NCI-H446 treated with DMSO at 0.1 percent for 48 hours (cell line): ENCODE measurements around the gene RPS6KB2.

Source experiments
- DNase-seq: peaks from one replicate; lab custom pipeline; 2025; lab: John Stamatoyannopoulos, UW

RPS6KB2 gene

DNA sequence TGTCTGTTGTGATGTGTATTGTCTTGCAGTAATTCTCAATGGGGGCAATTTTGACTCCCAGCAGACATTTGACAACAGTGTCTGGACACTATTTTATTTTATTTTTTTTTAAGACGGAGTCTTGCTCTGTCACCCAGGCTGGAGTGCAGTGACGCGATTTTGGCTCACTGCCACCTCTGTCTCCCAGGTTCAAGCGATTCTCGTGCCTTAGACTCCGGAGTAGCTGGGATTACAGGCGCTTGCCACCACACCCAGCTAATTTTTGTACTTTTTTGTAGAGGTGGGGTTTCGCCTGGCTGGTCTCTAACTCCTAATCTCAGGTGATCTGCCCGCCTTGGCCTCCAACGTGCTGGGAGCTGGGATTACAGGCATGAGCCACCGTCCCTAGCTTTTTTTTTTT is 1.4 kb downstream of the RPS6KB2 start:
- no peak for DNase-seq

DNA sequence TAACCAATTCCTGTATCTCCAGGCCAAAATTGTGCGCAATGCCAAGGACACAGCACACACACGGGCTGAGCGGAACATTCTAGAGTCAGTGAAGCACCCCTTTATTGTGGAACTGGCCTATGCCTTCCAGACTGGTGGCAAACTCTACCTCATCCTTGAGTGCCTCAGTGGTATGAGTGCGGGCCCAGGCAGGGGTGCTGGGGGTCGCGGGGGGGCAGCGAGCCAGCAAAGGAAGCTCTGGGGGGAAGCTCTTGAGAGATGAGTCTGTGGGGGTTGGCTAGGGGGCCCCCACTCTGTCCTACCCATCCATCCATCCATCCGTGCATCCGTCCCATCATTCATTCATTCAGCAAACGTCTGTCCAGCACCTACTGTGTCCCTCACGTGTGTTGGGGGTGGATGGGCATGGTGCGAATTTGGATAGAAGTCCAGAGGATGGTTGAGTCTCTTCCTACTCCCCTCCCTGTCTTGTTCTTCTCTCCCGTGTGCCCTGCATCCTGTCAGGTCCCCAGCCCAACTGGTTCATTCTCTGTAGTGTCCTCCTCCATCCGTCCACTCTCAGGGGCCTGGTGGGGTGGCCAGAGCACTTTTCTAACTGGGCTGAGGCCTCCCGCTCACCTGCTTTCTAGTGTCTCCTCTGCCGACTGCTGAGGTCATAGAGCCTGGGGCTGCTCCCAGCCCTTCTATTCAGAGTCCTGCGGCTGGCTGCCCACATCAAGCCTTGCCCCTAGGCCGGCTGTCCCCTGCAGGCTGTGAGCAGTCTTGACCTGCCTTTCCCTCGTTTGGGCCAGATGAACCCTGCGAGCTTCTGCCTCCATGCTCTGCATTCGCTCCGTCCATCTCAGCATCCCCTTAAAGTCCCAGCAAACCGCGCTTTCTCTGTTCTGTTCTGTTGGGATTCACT is 3.3 kb downstream of the RPS6KB2 start:
- DNase-seq = no peak

DNA sequence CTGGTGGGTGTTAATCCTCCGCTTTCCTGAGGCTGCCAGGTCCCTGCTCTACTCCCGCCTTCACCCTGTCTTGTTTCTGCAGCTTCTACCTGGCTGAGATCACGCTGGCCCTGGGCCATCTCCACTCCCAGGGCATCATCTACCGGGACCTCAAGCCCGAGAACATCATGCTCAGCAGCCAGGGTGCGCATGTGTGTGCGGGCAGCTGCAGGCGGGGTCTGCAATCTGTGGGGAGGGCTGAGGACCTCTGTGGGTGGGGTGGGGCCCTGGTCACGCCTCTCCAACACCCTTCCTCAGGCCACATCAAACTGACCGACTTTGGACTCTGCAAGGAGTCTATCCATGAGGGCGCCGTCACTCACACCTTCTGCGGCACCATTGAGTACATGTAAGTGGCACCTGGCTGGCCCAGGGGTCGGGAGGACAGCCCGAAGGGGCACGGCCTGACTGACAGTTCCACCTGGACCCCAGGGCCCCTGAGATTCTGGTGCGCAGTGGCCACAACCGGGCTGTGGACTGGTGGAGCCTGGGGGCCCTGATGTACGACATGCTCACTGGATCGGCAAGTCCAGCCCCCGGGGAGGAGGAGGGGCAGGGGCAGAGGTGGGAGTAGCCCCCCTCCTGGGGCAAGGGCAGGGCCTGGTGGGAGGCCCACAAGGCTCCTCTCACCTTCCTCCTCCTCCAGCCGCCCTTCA is 4.5 kb downstream of the RPS6KB2 start:
- no peak for DNase-seq

DNA sequence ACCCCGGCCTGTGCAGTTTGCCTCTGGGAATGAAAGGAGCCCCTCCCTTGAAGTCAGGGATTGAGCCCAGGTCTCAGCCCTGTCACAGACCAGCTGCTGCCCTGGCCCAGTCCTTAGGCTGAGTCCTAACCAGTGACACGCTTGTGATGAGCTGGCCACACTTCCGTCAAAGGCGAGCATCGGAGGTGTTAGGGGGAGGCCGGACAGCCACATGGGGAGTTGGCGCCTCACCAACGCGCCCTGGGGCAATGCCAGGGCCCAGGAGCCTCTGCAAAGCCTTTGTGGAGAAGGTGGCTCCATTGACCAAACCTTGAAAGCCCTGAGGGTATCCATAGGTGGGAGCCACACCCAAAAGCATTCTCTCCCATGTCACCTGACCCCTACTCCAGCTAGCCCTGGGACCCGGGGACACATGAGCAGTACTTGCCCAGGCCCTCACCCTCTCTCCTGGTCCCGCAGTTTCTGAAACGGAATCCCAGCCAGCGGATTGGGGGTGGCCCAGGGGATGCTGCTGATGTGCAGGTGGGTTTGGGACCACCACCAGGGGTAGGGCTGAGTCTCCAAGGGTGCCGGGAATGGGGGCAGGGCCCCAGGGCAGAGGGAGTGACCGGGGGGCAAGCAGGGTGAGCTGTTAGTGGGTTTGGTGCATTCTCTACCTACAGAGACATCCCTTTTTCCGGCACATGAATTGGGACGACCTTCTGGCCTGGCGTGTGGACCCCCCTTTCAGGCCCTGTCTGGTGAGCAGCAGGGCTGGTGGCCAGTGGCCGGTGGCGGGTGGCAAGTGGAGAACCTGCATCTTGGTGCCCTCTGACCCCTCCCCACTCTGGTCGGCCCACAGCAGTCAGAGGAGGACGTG is 5.5 kb downstream of the RPS6KB2 start:
- DNase-seq = no peak

DNA sequence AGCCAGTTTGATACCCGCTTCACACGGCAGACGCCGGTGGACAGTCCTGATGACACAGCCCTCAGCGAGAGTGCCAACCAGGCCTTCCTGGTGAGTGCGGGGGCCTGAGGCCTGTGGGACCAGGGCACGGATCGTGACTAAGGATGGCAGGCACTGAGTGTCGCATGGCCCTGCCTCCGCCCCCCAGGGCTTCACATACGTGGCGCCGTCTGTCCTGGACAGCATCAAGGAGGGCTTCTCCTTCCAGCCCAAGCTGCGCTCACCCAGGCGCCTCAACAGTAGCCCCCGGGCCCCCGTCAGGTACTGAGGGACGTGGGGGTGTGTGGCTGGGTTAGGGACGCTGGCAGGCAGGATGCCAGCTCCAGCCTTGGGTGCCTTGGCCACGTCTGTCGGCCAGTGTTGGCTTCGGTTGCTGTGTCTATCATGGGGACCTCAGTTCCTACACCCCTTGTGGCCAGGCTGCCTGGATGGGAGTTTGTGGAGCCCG is 6.1 kb downstream of the RPS6KB2 start:
- DNase-seq = no peak

DNA sequence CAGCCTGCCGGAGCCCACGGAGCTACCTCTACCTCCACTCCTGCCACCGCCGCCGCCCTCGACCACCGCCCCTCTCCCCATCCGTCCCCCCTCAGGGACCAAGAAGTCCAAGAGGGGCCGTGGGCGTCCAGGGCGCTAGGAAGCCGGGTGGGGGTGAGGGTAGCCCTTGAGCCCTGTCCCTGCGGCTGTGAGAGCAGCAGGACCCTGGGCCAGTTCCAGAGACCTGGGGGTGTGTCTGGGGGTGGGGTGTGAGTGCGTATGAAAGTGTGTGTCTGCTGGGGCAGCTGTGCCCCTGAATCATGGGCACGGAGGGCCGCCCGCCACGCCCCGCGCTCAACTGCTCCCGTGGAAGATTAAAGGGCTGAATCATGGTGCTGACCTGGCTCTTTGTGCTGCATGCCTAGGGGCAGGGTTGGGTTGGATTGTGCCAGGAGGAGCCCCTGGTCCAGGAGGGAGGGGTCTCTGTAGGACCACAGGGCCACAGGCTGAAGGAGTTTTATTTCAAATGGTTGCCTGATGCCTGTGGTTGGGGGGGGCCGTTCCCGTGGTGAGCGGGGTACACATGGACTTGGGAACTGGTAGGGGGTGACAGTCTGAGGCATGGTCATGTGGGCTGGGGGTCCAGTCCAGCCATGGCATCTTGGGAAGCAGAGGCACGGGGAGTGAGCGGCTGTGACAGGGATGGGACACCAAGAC is 6.9 kb downstream of the RPS6KB2 start:
- DNase-seq = no peak

DNA sequence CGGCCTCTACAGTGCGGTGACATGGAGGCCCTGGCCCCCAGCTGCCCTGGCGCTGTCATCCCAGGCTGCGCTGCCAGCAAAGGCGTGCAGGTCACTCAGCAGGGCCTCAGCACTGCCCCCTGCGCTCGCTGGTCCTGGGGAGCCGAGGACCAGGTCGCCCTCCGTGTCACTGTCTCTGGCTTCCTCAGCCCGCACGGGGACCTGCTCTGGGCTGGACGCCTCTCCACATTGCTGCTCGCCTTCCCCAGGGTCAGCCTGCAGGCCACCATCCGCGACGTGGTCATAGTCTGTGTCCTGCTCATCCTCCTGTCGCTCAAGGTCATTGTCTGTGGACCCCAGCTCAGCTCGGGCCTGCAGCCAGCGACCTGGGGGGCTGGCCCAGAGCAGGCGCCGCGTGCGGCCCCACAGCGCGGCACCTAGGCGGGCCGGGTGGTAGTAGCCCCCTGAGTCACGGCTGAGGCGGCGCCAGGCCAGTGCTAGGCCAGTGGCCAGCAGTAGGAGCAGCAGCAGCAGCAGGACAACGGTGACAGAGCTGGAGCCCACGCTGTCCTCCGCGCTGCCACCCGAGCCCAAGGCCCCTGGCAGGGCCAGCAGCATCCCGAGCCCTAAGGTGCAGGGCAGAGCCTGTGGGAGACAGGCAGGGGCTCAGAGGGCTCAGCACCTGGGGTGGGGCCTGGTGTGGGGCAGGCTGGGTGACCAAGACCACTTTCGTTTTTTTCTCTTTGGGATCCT is 7.6 kb downstream of the RPS6KB2 start:
- no peak for DNase-seq

DNA sequence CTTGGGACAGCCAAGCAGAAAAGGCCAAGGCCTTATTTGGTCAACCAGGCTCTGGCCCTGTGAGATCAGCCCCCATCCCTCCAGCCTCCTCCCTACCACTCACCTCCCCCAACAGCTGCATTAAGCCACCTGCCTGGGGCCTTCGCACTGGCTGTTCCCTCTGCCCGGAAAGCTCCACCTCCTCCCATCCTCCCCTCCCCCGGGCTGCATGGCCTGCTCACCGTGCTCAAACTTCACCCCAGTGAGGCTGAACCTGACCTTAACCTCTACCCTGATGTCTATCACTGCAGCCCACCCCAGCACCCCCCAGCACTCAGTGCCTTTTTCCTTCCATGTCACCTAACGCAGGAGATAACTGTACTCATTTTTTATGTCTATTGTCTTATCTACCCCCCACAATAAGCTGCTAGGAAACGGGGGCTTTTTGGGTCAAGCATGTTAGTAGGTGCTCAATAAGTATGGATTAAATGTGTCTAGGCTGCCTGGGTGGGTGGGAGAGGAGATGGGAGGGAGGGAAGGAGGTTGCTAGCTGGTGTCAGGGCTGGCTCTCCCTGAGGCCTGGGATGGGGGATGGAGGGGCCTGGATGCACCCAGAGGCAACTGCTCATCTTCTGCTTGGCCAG is 8.3 kb downstream of the RPS6KB2 start:
- no peak for DNase-seq

DNA sequence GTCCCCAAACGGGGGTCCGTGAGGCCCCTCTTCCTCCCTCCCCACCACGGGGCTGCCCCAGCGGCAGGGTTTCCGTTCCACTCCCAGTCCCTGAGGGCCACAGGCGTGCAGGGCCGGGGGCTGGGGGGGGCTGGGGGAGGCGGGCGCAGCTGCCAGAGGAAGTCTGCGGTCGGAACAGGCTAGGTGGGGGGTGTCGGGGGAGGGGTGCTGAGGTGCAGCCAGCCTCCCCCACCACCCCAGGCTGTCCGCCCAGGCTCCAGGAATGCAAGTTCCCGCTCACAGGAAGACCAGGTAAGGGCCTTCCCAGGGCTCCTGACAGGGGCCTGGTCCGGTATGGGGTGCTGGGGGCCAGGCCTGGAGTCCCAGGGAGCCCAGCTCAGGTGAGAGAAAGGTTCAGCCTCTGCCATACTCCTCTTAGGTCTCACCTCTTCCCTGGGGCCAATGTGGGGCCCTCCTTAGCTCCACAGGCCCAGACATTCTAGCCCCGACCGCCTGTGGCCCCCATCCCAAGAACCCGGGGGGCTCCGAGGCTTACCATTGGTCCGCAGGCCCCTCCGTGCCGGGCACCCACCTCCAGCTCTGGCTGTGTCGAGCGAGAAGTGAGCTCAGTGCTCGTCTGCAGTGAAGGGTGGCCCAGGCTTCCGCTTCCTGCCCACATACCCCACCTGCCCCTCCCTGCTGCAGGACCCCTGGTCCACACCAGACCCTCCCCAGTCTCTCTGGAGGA is 9.0 kb downstream of the RPS6KB2 start, which contains the start of gene PTPRCAP:
Gene PTPRCAP, minus strand, starts transcription at position 601 of the 727 bp plus-strand sequence. Its CDS starts 63 bp downstream, at position 538.
- DNase-seq = no peak

DNA sequence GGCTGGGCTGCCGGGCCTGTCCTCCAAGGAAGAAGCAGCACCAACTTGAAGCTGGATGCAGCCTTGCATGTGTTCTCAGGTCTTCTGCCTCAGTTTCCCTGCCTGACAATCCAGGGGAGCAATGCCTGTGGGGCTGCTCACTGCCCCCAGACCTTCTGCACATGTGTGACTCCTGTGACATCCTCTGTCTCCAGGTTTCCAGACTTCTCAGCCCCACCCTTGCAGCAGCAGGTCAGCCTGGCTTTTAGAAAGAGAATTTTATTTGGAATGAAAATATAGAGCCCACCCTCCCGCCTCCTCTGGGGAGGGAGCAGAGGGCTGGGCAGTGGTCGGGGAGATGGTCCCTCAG is 9.5 kb downstream of the RPS6KB2 start:
- DNase-seq = no peak

DNA sequence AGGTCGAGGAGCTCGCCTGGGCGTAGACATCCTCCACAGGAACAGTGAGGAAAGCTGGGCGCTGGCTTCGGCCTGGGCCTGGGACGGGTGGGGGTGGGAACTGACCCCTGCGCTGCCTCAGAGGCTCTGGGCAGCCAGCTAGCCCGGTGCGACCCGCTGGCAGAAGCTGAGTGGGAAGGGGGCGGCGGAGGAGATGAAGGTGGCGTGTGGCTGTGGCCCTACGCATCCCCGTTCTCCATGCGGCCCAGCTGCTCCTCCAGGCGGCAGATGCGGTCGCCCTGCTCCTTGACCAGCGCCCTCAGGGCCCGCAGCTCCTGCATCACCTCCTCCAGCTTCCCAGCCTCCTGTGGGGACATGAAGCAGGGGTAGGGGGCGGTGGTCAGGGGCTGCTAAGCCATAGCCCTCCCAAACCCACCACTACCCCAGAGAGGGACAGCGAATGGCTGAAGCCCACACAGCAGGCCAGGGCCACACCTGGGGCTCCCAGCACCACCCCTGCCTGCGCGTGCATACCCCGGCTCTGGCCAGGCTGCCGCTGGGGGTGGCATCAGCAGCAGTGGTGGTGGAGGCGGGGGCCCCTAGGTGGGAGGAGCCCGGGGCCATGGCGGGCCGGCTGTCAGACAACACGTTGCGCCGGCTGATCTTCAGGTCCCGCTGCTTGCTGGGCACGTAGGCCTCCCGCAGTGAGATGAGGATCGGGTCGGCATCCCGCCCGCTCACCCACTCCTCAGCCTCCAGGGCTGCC is 10.0 kb downstream of the RPS6KB2 start:
- no peak for DNase-seq

DNA sequence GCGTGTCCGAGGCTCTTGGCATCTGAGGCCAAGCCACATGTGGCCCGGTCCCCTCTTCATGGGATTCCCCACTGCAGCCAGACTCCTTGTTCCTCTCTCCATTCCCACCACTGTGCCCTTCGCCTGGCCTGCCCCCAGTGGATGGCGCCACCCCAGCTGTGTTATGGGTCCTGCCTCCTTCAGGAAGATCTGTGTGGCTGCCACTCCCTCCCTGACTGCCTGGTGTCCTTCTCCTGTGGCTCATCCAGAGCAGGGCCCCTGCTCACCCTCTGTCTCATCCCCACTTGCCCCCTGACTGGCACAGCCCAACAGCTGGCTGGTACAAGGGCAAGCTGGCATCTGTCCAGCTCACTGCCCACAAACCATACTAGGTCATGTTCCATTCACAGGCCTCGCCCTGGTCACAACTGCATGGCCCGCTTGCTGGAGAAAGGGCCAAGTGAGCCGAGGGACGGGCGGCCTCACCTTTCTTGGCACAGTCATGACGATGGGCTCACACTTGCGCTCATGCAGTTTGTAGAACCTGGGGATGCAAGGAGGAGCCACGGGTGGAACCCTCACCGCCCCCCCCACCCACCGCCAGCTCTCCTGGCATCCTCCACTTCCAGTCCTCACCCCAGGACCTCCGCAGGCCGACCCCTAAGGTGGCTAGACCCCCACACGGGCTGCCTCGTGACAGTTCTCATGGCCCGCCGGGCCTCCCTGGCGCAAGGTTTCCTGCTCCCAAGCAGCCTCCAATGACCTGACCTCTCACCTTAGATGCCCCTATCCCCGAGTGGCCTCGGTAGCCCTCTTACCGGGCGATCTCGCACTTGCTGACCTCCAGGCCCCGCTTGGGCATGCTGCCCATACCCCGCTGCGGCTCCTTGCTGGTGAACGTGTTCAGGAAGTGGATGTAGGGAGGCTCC is 11.3 kb downstream of the RPS6KB2 start:
- no peak for DNase-seq

DNA sequence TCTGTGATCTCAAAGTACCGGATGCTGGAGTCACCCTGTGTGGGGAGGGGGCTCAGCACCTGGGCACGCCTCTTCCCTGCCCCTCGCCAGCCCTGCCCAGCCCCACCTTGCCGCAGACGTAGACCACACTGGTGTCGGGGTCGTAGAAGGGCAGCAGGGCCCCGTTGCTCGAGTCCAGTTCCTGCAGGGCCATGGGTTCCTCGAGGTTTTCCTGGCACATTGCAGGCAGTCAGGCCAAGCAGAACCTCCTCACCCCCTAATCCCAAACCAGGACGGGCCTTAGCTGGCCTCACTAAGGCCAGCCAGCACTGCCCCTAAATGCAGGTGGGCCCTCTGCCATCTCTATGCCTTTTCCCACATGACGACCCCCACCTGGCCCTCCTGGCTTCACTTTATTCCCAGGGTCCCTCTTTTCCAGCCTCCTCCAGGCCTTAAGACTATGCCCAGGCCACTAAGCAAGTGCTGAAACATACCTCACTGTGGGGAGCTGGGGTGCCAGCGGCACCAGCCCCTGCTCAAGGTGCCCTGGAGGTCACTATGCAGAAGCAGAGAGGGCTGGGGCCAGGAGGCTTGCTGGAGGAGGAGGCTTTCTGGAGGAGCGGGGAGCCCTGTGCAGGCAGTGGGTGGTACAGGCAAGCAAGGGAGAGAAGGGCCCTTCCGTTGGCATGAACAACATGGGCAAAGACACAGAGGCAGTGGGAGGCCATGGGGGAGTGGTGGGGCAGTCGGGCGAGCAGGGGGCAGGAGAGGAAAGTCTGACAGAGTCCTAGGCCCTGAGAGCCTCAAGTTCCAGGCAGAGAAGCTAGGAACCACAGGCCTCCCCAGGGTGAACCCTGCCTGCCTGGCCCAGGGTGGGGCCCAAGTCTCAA is 12.2 kb downstream of the RPS6KB2 start:
- DNase-seq = no peak

DNA sequence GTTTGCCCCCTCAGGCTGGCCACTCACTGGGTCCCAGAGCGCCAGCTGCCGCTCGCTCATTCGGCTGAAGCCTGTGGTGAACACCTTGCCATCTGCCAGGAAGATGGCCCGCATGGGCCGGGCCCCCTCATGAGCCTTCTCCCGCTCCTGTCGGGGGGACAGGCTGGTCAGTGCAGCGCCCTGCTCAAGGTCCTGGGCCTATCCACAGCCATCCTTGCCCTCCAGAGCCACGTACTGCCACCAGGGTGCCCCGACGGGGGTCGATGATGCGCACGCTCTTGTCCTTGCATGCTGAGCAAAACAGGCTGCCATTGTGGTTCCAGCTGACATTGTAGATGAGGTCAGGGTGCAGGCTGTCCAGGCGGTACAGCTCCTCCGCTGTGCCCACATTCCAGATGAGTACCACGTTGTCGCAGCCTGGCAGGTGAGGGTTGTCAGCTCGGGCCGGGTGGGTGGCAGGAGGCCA is 12.8 kb downstream of the RPS6KB2 start:
- DNase-seq = no peak

DNA sequence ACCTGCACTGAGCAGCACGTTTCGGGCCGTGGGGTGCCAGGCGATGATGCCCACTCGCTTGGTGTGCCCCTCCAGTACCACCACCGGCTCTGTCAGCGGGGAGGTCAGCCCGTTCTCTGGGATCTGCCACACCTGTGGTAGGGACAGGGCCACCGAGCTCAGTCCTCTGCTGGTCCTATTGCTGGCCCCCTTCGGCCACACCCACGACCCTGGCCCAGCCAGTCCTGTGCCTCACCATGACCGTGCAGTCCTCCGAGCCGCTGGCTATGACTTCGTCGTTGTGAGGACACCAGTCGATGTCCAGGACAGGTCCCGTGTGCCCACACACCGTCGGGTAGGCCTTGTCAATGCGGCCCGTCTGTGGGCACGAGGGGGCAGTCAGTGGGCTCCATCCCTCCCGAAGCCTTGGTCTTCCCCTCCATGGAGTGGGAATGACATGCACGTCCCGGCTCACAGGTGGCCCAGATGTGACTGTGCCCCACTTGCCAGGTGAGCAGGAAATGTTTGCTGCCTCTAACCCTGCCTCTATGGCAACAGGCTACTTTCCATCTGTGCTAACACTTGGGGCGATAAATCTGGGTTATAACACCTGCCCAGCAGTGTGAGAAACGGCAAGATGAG is 13.5 kb downstream of the RPS6KB2 start:
- DNase-seq = no peak
